ENCODE measurements around the gene ZNF224.
A peak's percentile ranks its signal among the peaks of the same experiment; 100 is the strongest.

Gene ZNF224

DNA sequence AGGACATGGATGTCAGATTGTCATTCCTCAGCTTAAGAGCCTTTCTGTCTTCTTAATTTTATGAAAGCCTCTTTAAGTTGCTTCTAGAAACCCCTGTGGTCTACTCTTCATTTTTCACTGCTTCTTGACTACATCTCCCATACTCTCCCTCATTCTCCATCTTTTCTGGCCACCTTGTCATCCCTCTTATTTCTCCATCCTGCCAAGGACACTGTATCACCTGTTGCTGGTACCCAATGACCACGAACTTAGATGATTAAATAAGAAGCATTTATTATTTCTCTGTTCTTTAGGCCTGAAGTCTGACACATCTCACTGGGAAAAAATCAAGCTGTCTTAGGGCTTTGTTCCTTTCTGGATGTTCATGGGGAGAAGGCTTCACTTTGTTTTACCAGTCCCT, 33.1 kb upstream of the ZNF224 start:
- ChIA-PET POLR2A (no interaction called here), CTCF (no interaction called here)
- no peak for TF ChIP-seq TARDBP (IDR thresholded peaks at IDR 0.05)
- no peak for TF ChIP-seq FOXM1 (IDR thresholded peaks at IDR 0.05; ENCODE audit: borderline replicate concordance)
- TF ChIP-seq, protein P1, sequence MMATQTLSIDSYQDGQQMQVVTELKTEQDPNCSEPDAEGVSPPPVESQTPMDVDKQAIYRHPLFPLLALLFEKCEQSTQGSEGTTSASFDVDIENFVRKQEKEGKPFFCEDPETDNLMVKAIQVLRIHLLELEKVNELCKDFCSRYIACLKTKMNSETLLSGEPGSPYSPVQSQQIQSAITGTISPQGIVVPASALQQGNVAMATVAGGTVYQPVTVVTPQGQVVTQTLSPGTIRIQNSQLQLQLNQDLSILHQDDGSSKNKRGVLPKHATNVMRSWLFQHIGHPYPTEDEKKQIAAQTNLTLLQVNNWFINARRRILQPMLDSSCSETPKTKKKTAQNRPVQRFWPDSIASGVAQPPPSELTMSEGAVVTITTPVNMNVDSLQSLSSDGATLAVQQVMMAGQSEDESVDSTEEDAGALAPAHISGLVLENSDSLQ (IDR thresholded peaks at IDR 0.05), result no peak
- no peak for TF ChIP-seq ZNF384 (IDR thresholded peaks at IDR 0.05)
- no peak for TF ChIP-seq FOXA1 (IDR thresholded peaks at IDR 0.05)
- no peak for TF ChIP-seq CTBP1 (IDR thresholded peaks at IDR 0.05; ENCODE audit: borderline replicate concordance)
- no peak for TF ChIP-seq L3MBTL2 (conservative IDR thresholded peaks at IDR 0.05)
- no peak for TF ChIP-seq HDGF (IDR thresholded peaks at IDR 0.05; ENCODE audit: borderline replicate concordance)
- TF ChIP-seq SP1 (IDR thresholded peaks at IDR 0.05), result no peak
- TF ChIP-seq ARNT (IDR thresholded peaks at IDR 0.05), result no peak
- no peak for TF ChIP-seq SUZ12 (IDR thresholded peaks at IDR 0.05)
- TF ChIP-seq ELF4 (IDR thresholded peaks at IDR 0.05), result no peak
- DNase-seq (ENCODE audit: extremely low spot score), result no peak

DNA sequence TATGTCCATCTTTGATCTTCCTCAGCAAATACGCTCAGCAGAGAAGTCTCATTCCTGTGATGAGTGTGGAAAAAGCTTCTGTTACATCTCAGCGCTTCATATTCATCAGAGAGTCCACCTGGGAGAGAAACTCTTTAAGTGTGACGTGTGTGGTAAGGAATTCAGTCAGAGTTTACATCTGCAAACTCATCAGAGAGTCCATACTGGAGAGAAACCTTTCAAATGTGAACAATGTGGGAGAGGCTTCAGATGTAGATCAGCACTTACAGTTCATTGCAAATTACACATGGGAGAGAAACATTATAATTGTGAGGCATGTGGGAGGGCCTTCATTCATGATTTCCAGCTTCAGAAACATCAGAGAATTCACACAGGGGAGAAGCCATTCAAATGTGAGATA, 27.9 kb upstream of the ZNF224 start:
- CTCF ChIA-PET, result no interaction called here
- no peak for DNase-seq (ENCODE audit: extremely low spot score)
- no peak for TF ChIP-seq ARNT (IDR thresholded peaks at IDR 0.05)
- no peak for TF ChIP-seq ELF4 (IDR thresholded peaks at IDR 0.05)
- TF ChIP-seq HDGF (IDR thresholded peaks at IDR 0.05; ENCODE audit: borderline replicate concordance), result no peak
- no peak for TF ChIP-seq SP1 (IDR thresholded peaks at IDR 0.05)
- no peak for TF ChIP-seq LEF1 (IDR thresholded peaks at IDR 0.05; ENCODE audit: borderline replicate concordance)
- no peak for TF ChIP-seq CTBP1 (IDR thresholded peaks at IDR 0.05; ENCODE audit: borderline replicate concordance)
- TF ChIP-seq BHLHE40 (IDR thresholded peaks at IDR 0.05; ENCODE audit: borderline replicate concordance), result no peak
- no peak for TF ChIP-seq FOXM1 (IDR thresholded peaks at IDR 0.05; ENCODE audit: borderline replicate concordance)
- TF ChIP-seq, protein P1 (IDR thresholded peaks at IDR 0.05), result no peak
- TF ChIP-seq ZNF384 (IDR thresholded peaks at IDR 0.05), result no peak
- TF ChIP-seq SUZ12 (IDR thresholded peaks at IDR 0.05), result no peak
- no peak for TF ChIP-seq TARDBP (IDR thresholded peaks at IDR 0.05)
- no peak for TF ChIP-seq L3MBTL2 (conservative IDR thresholded peaks at IDR 0.05)
- TF ChIP-seq FOXK2 (IDR thresholded peaks at IDR 0.05), result no peak
- TF ChIP-seq NFRKB (IDR thresholded peaks at IDR 0.05), result no peak
- TF ChIP-seq FOXA1 (IDR thresholded peaks at IDR 0.05), result no peak
- POLR2A ChIA-PET, result no interaction called here

DNA sequence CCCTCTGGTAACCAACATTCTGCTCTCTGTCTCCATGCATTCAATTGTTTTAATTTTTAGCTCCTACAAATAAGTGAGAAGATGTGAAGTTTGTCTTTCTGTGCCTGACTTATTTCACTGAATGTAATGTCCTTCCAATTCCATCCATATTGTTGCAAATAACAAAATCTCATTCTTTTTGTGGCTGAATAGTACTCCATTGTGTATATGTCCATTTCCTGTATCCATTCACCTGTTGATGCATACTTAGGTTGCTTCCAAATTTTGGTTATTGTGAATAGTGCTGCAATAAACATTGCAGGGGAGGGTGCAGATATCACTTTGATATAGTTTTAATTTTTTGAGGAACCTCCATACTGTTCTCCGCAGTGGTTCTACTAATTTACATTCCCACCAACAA, 24.7 kb upstream of the ZNF224 start:
- TF ChIP-seq L3MBTL2 (conservative IDR thresholded peaks at IDR 0.05), result no peak
- CTCF ChIA-PET, result no interaction called here

DNA sequence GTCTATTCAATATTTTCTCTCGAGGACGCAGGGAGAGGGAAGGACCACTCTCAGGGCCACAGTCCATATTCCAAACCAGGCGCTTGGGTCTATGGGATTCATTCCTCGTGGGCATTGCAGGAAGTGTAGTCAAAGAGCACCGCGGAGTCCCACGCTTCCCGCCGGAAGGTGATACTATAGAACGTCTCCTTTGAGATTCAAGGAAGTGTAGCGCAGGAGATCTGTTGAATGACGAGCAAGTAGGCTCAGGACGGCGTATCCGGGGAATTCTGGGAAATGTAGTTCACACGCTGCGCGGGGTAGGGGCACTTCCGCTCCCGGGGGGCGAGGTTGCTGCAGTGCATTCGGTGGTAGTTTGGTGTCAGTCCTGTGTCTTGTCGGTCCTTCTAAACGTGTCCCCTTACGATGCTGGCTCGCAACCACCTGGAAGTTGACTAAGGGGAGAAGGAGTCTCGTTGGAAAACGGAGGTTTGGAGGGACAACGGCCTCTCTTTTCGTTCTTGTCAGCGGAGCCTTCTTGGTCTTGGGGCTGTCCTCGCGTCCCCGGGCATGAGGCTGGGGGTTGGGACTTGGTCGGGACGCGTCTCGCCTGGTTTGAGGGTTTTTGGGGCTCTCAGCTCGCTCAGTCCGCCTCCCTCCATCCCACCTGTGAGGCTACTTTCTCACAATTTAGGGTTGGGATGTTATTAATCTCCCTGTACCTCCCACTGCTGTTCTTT, 22.2 kb upstream of the ZNF224 start, which contains the start of gene ZNF284:
TSS of gene ZNF284 (plus strand) at position 336 of the 719 bp plus-strand sequence. CDS start 4,231 bp downstream, outside the sequence.
- ChIA-PET POLR2A (interaction anchor here (1.4 kb wide), 1 partner anchor 121 kb away, joined by 4 read pairs; the partner anchor contains the start of gene ZNF221), CTCF (no interaction called here)
- peak; percentile 83 for DNase-seq (ENCODE audit: extremely low spot score)
- TF ChIP-seq L3MBTL2 (conservative IDR thresholded peaks at IDR 0.05), result peak; percentile 89
- TF ChIP-seq, protein P1 (IDR thresholded peaks at IDR 0.05), result no peak
- peak; percentile 51 for TF ChIP-seq ELF4 (IDR thresholded peaks at IDR 0.05)

More for the DNA sequence above, 24.7 kb upstream of the ZNF224 start:
- POLR2A ChIA-PET, result no interaction called here
- no peak for DNase-seq (ENCODE audit: extremely low spot score)

DNA sequence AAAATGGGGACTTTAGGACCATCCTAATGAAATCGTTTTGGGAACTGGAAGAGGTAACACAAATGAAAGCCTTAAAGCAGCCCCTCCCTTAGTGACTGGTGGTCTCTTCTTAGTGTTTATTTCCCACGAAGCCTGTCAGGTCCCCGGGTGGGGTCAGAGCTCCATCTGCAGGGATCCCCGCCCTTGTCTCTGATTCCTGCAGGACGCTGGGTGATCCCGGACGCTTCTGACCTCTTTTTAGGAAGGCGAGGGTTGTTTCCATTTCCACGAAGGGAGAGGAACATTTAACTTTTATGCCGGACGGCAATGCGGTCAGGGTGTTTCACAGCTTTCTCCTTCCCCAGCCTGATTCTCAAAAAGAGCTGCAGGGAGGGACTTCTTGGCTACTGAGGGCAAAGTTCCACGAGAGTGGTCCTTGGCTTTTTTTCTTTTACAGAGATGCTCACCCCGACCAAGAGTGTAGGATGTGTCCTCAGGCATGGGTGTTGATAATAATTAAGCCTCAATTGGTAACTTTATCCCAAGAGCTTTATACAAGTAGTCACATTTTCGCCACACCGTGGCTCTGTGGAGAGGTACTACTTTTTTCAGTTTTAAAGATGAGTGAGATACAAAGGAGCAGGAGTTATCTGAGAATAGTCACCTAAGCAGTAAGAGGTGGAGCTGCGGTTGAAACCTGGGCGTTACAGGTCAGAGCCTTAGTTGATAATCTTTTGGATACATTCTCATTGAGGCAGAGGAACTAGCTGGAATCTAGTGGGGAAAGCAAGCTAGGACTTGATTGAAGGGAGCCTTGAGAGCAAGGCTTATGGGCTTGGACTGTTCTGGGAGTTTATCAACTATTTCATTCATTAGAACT, 21.4 kb upstream of the ZNF224 start:
- no peak for TF ChIP-seq NFRKB (IDR thresholded peaks at IDR 0.05)
- TF ChIP-seq FOXA1 (IDR thresholded peaks at IDR 0.05), result no peak
- TF ChIP-seq SP1 (IDR thresholded peaks at IDR 0.05), result no peak
- TF ChIP-seq ARNT (IDR thresholded peaks at IDR 0.05), result no peak
- TF ChIP-seq ZNF384 (IDR thresholded peaks at IDR 0.05), result no peak
- TF ChIP-seq FOXM1 (IDR thresholded peaks at IDR 0.05; ENCODE audit: borderline replicate concordance), result no peak
- no peak for TF ChIP-seq HDGF (IDR thresholded peaks at IDR 0.05; ENCODE audit: borderline replicate concordance)
- TF ChIP-seq CTBP1 (IDR thresholded peaks at IDR 0.05; ENCODE audit: borderline replicate concordance), result no peak
- TF ChIP-seq ELF4 (IDR thresholded peaks at IDR 0.05), result no peak
- TF ChIP-seq SUZ12 (IDR thresholded peaks at IDR 0.05), result no peak
- TF ChIP-seq TARDBP (IDR thresholded peaks at IDR 0.05), result no peak
- TF ChIP-seq BHLHE40 (IDR thresholded peaks at IDR 0.05; ENCODE audit: borderline replicate concordance), result no peak
- ChIA-PET POLR2A (interaction anchor here (0.6 to 1.4 kb wide), 2 partner anchors 86 to 122 kb away, joined by 3 to 4 read pairs; partner anchors contain the start of gene ZNF221), CTCF (no interaction called here)
- DNase-seq (ENCODE audit: extremely low spot score), result no peak

DNA sequence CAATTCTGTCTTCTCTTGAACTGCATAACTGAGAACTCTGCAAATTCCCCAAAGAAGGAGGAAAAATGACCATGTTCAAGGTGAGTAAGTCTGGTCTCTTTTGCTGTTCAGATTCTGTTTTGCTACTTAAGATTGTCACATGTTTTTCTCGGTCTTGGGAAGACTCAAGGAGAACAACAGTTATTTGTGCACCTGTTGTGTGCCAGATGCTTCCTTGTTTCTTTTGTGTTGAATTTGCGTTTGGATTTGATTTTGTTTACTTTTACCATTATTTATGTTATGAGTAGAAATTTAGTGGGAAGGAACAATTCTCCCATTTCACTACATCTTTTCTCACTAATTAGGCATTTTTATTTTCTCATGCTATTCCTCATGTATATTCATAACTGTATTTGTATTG, 17.8 kb upstream of the ZNF224 start:
- POLR2A ChIA-PET, result no interaction called here

More for the DNA sequence above, 17.8 kb upstream of the ZNF224 start:
- no peak for DNase-seq (ENCODE audit: extremely low spot score)
- TF ChIP-seq HDGF (IDR thresholded peaks at IDR 0.05; ENCODE audit: borderline replicate concordance) (no peak), L3MBTL2 (conservative IDR thresholded peaks at IDR 0.05) (no peak), SUZ12 (IDR thresholded peaks at IDR 0.05) (no peak), ZNF384 (IDR thresholded peaks at IDR 0.05) (no peak), FOXK2 (IDR thresholded peaks at IDR 0.05) (no peak), ELF4 (IDR thresholded peaks at IDR 0.05) (no peak), FOXM1 (IDR thresholded peaks at IDR 0.05; ENCODE audit: borderline replicate concordance) (no peak), CTBP1 (IDR thresholded peaks at IDR 0.05; ENCODE audit: borderline replicate concordance) (no peak), LEF1 (IDR thresholded peaks at IDR 0.05; ENCODE audit: borderline replicate concordance) (no peak), SP1 (IDR thresholded peaks at IDR 0.05) (no peak), BHLHE40 (IDR thresholded peaks at IDR 0.05; ENCODE audit: borderline replicate concordance) (no peak), ARNT (IDR thresholded peaks at IDR 0.05) (no peak), NFRKB (IDR thresholded peaks at IDR 0.05) (no peak), TARDBP (IDR thresholded peaks at IDR 0.05) (no peak), FOXA1 (IDR thresholded peaks at IDR 0.05) (no peak)
- TF ChIP-seq, protein P1 (IDR thresholded peaks at IDR 0.05), result no peak
- CTCF ChIA-PET, result interaction anchor here (0.6 kb wide), 1 partner anchor 148 kb away, joined by 6 read pairs; no protein-coding TSS in a partner anchor

All from HEK293T (cell line).